Transverse colon (tissue), 4 donors: Measurements from ENCODE around the gene NCEH1. TPM values are rescaled to one million over a fixed set of nuclear protein-coding genes. Genes with fewer than 3 reads are reported as not detected.
"Not testable (repeated sequence)": the region's sequence is repeated elsewhere in the genome, so short reads cannot be mapped to it uniquely, and the experiment has no call there.

ENCODE experiments used
- DNase-seq: peaks from one replicate; pipeline ENCODE4 v3.0.0-alpha.2; 2019
- H3K27ac ChIP-seq, 4 donors: fragments of 200-600 bp; sonication (generic); 2 replicates each; pipeline ENCODE4 v1.5.1; 2016 to 2018; ENCODE audit warnings: inconsistent platforms in 4 of 4
- H3K27me3 ChIP-seq: fragments of 200-600 bp; sonication (generic); 2 replicates; pipeline ENCODE4 v1.5.1; 2017; ENCODE audit warnings: inconsistent platforms
- H3K36me3 ChIP-seq, 4 donors: fragments of 200-600 bp; sonication (generic); 2 replicates each; pipeline ENCODE4 v1.5.1; 2017 to 2019; ENCODE audit warnings: inconsistent platforms in 4 of 4
- H3K4me1 ChIP-seq, 4 donors: fragments of 200-600 bp; sonication (generic); 2 replicates each; pipeline ENCODE4 v1.5.1; 2017 to 2020; ENCODE audit warnings: inconsistent platforms in 4 of 4
- H3K4me3 ChIP-seq, 4 donors: fragments of 200-600 bp; sonication (generic); 1 replicate in 1 of 4; 2 replicates in 3 of 4; pipeline versions ENCODE4 v1.5.1 to v1.6.1; 2017 to 2019; ENCODE audit warnings: inconsistent platforms in 4 of 4
- H3K9me3 ChIP-seq, 2 donors: fragments of 200-600 bp; sonication (generic); 2 replicates each; pipeline ENCODE4 v1.5.1; 2017 to 2019; ENCODE audit warnings: inconsistent platforms in 2 of 2
- CTCF ChIP-seq, 5 experiments: fragments of 200-600 bp in 3 of 5; fragments of 450-650 bp in 2 of 5; sonication (generic) in 3 of 5; IDR thresholded peaks; 1 replicate in 2 of 5; 2 replicates in 3 of 5; pipeline ENCODE4 v1.5.1; 2016 to 2017; ENCODE audit warnings: antibody characterized with exemption in 5 of 5, inconsistent platforms in 3 of 5, mild to moderate bottlenecking in 2 of 5, moderate library complexity in 1 of 5
- EP300 ChIP-seq: sonication (generic); formaldehyde crosslinking; IDR thresholded peaks from one replicate; pipeline ENCODE4 v1.6.1; 2017; ENCODE audit warnings: antibody characterized with exemption, low read depth
- POLR2A ChIP-seq: fragments of 450-650 bp; IDR thresholded peaks from one replicate; pipeline ENCODE4 v1.6.1; 2016; ENCODE audit warnings: antibody characterized with exemption, mild to moderate bottlenecking, moderate library complexity
- POLR2AphosphoS5 ChIP-seq, 3 donors: sonication (generic); formaldehyde crosslinking; IDR thresholded peaks; one replicate each; pipeline ENCODE4 v1.6.1; 2016; ENCODE audit warnings: antibody characterized with exemption in 3 of 3
- WGBS, 2 donors: methylation state at CpG; one replicate each; pipeline ENCODE4 v1.1.5; 2018; ENCODE audit warnings: low coverage in 1 of 2; 5-methylcytosine and 5-hydroxymethylcytosine counted together
- in situ Hi-C, 4 donors: fragments of 200-750 bp; cut with MboI; loops; one replicate each; pipeline versions ENCODE4 v1.15.0 to v1.15.1; 2017; ENCODE audit warnings: low sequenced_read_pairs in 3 of 4, low pct_ligation_motif_present in 1 of 4, low pct_unique_long_range_greater_than_20kb in 1 of 4
- intact Hi-C: fragments of 100-400 bp; cut with DNase I; formaldehyde crosslinking; loops from one replicate; pipeline ENCODE4 v1.15.1; 2023; ENCODE audit warnings: low total_unique reads
- total RNA-seq, 4 donors: library from RNA; depleted of rRNA; stranded (reverse); fragments of >200 nt; gene quantifications; one replicate each; pipeline ENCODE4 v1.1.0, GENCODE V29; 2016

The NCEH1 gene
- total RNA-seq = 10 to 100 TPM in 3 of 4 donors, 1 to 10 TPM in 1; 2.4 to 88.3 (median 29.3) TPM

- intact Hi-C loops (no loop called here), in situ Hi-C loops (no loop called here)
- TF ChIP-seq EP300 (no peak), POLR2A (peak; percentile 97), POLR2AphosphoS5 (IDR thresholded peaks at IDR 0.05) (peak; percentile 93 to 97 (median 96)), CTCF (IDR thresholded peaks at IDR 0.05) (peak; percentile 77 to 95 (median 83))
- DNase-seq = peak; percentile 93
- Histone ChIP-seq H3K27me3 (no peaks in the 10 kb centered on the region), H3K36me3 (no peaks in the 10 kb centered on the region), H3K4me1 (peaks cover 0 to 42% (median 22%) of the 10 kb centered on the region in 4 donors), H3K9me3 (no peaks in the 10 kb centered on the region), H3K4me3 (peak within 1 kb of the TSS; percentile 51 to 67 (median 60)), H3K27ac (peak within 1 kb of the TSS; percentile 89 to 93 (median 90))
- 0 to 1% methylated on average over 3 to 26 of the region's 41 CpGs for WGBS, 2 donors
Observed at GRCh38 chr3:172710664-172711453, at the start of gene NCEH1. NCEH1 (minus strand) TSS chr3:172711067; CDS start chr3:172710984, 83 bp downstream.

GRCh38 chr3:172760416-172760815 lies 49.5 kb upstream of the NCEH1 start:
- H3K27ac ChIP-seq, DNase-seq, H3K4me1 ChIP-seq, H3K9me3 ChIP-seq, intact Hi-C loops, in situ Hi-C loops, H3K4me3 ChIP-seq, H3K27me3 ChIP-seq: not testable (repeated sequence)
- 97 to 100% methylated on average over 4 to 6 of the region's 6 CpGs for WGBS, 2 donors
- peaks cover 0 to 31% (median 4%) of the 10 kb centered on the region in 4 donors for H3K36me3 ChIP-seq

- H3K4me3 ChIP-seq = no peak overlapping the region
- intact Hi-C loops = no loop called here
- TF ChIP-seq EP300 (no peak), CTCF (IDR thresholded peaks at IDR 0.05) (no peak), POLR2A (no peak), POLR2AphosphoS5 (IDR thresholded peaks at IDR 0.05) (no peak)
- in situ Hi-C loops = no loop called here
- no peak overlapping the region for H3K27ac ChIP-seq
- no peaks in the 10 kb centered on the region for H3K9me3 ChIP-seq
- 83% methylated on average over 1 of the region's 1 CpG; no CpG with 5 or more reads in 1 of the 2 donors for WGBS, 2 donors
- H3K4me1 ChIP-seq = peaks cover 3 to 25% (median 10%) of the 10 kb centered on the region in 4 donors
- DNase-seq = no peak
- H3K36me3 ChIP-seq = peaks cover 0 to 11% (median 0%) of the 10 kb centered on the region in 4 donors
- H3K27me3 ChIP-seq = no peaks in the 10 kb centered on the region
Observed at GRCh38 chr3:172753125-172753524, 42.3 kb upstream of the NCEH1 start.

GRCh38 chr3:172752651-172753050 lies 41.8 kb upstream of the NCEH1 start:
- Histone ChIP-seq H3K36me3 (peaks cover 0 to 11% (median 0%) of the 10 kb centered on the region in 4 donors), H3K27ac (no peak overlapping the region), H3K4me3 (no peak overlapping the region), H3K4me1 (peaks cover 3 to 25% (median 10%) of the 10 kb centered on the region in 4 donors), H3K27me3 (no peaks in the 10 kb centered on the region), H3K9me3 (no peaks in the 10 kb centered on the region)
- TF ChIP-seq CTCF (IDR thresholded peaks at IDR 0.05) (no peak), EP300 (no peak), POLR2A (no peak), POLR2AphosphoS5 (IDR thresholded peaks at IDR 0.05) (no peak)
- WGBS, 2 donors = 94% methylated on average over 1 of the region's 1 CpG; no CpG with 5 or more reads in 1 of the 2 donors
- in situ Hi-C loops (no loop called here), intact Hi-C loops (no loop called here)
- no peak for DNase-seq
